ENCODE results near the gene DOCK9.

GRCh38 chr13:98773921-98774320, 203.9 kb downstream of the DOCK9 start:
- TF ChIP-seq EZH2 (IDR thresholded peaks at IDR 0.05; ENCODE audit: borderline replicate concordance, low read length), result no peak
- TF ChIP-seq CTCF (conservative IDR thresholded peaks at IDR 0.05 in 1 of 2, IDR thresholded peaks at IDR 0.05 in 1 of 2; ENCODE audit: extremely low read depth in 1 of 2, insufficient read depth in 1 of 2, low read depth in 1 of 2, low read length in 2 of 2), result no peak

Data from mammary epithelial cell (primary cell).